Activated effector memory CD4-positive, alpha-beta T cell treated with anti-CD3 and anti-CD28 coated beads, Interleukin-2, amount 50 U/mL, for 16 hours (primary cell): ENCODE results near the gene LCP2.
"Not testable (repeated sequence)": the region's sequence is repeated elsewhere in the genome, so short reads cannot be mapped to it uniquely, and the experiment has no call there.

ENCODE experiments used
- DNase-seq: peaks from one replicate; pipeline ENCODE4 v3.0.0-alpha.2; 2020

The LCP2 gene

GRCh38 chr5:170246126-170246870 is 51.3 kb downstream of the LCP2 start:
- no peak for DNase-seq

GRCh38 chr5:170245436-170245835 is 52.1 kb downstream of the LCP2 start:
- DNase-seq, result not testable (repeated sequence)

- DNase-seq, result no peak
Measured at GRCh38 chr5:170238456-170239196, 59.0 kb downstream of the LCP2 start.

GRCh38 chr5:170235876-170236864 is 61.4 kb downstream of the LCP2 start:
- no peak for DNase-seq

GRCh38 chr5:170233358-170233892 is 64.2 kb downstream of the LCP2 start:
- DNase-seq, result no peak

DNA sequence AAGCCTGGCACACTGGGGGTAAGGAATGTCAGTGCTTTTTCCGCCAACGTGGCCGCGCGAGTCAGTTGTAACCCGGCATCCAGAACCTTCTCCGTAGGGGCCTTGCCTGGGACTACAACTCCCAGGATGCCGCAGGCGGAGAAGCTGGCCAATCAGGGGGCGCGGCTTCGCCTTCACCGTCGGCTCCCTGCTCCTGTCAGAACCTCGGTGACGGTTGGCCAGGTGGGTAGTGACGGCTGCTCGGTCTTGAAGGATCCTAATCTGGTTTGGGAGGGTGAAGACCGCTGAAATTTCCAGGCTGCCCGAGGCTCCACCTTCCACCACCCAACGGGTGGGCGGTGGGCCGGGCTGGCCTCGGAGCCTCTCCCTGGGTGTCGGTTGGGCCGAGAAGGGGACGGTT is 64.8 kb downstream of the LCP2 start, which contains the start of gene C5orf58:
TSS of gene C5orf58 (plus strand) at position 200 of the 400 bp plus-strand sequence. CDS start 1,992 bp downstream, outside the sequence.
- DNase-seq, result no peak

- no peak for DNase-seq
Measured at GRCh38 chr5:170228762-170229435, 68.7 kb downstream of the LCP2 start.

GRCh38 chr5:170226661-170227060 is 70.9 kb downstream of the LCP2 start:
- DNase-seq, result no peak

DNA sequence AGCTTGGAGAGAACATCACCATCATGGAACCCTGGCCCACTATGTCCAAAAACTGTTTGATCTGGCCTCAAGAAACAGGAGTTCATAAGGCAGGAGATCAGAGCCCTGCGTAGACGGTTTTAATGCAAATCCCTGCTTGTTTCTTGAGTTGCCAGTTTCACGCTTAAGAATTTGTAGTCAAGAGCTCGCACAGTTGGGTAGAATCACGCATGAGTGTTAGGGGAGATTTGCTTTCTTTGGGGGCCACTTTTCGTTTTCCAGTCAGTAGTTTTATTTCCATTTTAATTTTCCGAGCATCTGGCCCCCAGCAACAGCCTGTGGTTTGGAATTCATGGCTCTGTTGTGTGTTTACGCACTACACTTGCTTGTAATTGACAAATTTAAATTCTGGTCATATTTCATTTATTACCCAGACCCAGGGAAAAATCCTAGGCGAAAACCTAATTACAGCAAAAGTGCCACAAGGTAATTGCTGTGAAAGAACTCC is 71.4 kb downstream of the LCP2 start:
- no peak for DNase-seq

GRCh38 chr5:170225326-170226128 is 72.0 kb downstream of the LCP2 start:
- peak; percentile 90 for DNase-seq

- DNase-seq, result no peak
Measured at GRCh38 chr5:170223906-170224305, 73.7 kb downstream of the LCP2 start.

- DNase-seq, result no peak
Measured at GRCh38 chr5:170223360-170223759, 74.2 kb downstream of the LCP2 start.

DNA sequence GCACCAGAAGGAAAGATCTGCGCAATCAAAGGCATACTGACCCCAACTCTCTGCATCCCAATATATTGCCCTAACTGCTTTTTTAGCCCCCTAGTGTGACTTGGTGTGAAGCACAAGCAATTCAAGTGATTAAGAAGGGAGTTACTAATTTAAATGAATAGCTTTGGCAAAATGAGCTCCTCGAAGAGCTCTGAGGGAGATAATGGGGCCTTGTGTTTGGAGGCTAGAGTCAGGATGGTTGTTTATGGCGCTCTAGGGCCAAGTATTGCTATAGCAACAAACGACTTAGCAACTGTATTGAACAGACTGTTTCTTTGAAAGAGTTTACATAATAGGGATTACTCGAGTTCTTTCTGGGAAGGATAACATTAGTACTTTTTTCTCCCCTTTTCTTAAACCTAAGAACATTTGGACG is 76.2 kb downstream of the LCP2 start:
- DNase-seq, result no peak

GRCh38 chr5:170220191-170220590 is 77.4 kb downstream of the LCP2 start:
- DNase-seq, result no peak

- no peak for DNase-seq
Measured at GRCh38 chr5:170219615-170220014, 78.0 kb downstream of the LCP2 start.

DNA sequence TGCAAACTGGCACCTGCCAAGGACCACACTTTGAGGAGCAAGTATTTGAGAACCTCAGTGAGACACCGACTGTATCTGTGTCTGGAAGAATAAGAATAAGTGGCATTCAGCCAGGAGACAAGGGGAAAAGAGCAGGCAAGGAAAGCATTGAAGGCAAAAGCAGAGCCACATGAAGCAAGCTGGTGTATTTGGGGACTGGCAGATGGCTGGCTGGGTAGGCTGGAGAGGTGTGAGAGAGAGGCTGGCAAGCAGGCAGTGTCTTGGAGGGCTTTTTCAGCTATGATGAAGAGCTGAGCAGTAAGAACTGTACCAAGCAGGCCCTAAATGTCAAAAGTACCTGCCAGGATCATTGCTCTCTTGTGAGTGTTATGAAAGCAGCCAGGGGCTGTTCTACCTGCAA is 78.9 kb downstream of the LCP2 start:
- no peak for DNase-seq

DNA sequence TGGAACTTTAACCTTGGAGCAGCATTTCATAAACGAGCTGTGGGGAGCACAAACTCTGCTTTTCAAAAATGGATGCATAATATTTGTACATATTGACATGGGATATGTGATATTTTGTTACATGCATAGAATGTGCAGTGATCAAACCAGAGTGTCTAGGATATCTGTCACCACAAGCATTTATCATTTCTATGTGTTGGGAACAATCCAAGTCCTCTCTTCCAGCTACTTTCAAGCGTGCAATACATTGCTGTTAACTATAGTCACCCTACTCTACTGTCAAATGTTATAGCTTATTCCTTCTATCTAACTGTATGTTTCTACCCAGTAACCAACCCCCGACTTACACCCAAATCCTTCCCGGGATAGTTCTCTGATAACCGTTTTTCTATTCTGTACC is 79.7 kb downstream of the LCP2 start:
- no peak for DNase-seq

DNA sequence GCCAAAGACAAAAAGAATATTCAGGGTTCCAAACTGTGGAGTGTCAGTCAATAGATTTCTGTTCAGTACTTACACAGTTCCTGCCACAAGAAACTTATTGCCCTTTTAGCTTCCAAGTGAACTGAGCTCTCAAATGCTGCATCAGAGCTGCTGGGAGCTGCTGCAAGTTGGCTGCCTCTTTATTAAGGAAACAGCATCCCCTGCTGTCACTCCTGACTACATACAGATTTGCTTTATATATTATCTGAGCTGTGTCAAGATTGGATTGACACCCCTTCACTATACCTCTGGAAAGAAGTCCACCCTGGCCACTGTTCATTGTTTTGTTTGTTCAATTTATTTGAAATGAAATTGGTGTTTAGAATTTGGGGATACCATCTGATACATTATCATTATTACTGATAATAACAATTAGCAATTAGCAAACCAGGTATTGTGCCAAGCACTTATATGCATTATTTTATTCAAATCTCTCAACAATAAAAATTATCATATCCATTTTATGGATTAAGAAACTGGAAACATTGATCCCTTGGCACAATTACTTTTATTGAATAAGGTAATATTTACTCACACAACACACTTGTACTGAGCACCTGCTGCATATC is 81.2 kb downstream of the LCP2 start:
- DNase-seq, result no peak

DNA sequence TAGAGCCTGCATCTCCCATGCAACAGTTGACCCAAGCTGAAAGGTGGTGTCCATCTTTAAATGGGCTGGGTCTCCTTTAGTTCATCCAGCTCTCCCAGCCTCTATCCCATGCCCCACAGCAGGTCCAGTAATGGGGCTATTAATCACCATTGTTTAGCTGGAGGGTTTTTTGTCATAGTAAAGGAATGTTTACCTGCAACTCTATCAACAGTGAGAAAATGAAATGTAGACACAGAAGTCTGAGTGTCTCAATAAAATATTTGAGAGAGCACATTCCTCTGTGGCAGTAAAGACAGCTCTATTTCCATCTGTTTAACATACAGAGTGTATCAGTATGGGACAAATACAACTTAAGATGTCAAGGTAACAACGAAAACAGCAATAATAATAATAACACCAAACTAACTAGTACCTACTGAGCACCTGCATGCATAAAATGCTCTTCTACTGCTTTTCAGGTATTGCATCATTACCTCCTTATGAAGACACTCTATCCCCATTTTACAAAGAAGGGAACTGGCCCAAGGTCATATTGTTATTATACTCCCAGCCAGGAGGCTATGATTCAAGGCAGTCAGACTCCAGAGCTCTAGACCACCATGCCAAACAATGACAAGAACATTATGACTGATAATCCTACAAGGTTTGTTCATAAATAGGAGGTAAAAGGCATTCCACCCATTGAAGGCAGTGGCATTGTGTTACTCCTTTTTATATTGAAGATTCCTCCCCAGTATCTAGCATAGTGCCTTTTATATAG is 85.8 kb downstream of the LCP2 start:
- DNase-seq, result no peak

DNA sequence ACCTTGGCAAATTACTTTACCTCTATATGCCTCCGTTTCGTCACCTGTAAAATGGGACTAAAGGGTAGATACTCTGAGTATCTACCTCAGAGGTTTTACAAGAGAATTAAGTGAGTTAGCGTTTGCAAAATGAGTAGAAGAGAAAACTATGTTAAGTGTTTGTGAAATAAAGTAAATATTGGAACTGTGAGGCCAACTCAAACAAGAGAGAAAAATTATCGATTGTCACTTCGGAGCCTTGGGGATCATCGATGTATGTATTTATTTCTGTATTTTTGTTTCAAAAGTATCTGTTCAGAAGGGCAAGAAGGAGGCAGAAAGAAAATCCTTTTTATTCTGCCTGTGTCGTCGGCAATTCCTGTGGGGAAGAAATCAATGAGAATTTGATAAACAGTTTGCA is 90.6 kb downstream of the LCP2 start:
- DNase-seq, result no peak
